C1 segment of cervical spinal cord (tissue), 14 donors: ENCODE results near the gene SOX8.

Experiments
- DNase-seq, 14 donors: peaks; one replicate each; lab custom pipeline; 2025; lab: John Stamatoyannopoulos, UW

The SOX8 gene

DNA sequence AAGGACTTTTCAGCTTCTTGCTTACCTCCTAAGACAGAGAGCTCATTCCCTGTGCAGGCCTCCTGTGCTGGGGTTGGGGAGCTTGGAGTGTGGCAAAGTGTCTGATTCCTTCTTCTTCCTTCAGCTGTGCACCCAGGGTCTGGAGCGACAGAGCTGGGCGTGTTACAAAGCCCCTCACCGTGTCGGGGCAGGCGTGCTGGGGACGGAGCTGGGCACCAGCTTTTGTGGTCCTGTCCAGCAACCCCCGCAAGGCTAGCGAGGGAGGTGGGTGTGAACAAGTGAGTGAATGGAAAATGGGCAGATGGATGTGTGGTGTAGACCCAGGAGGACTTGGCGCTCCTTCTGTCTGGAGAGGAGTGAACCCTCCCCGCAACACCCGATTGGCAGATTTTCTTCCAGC, 23.7 kb downstream of the SOX8 start:
- DNase-seq, result no peak

DNA sequence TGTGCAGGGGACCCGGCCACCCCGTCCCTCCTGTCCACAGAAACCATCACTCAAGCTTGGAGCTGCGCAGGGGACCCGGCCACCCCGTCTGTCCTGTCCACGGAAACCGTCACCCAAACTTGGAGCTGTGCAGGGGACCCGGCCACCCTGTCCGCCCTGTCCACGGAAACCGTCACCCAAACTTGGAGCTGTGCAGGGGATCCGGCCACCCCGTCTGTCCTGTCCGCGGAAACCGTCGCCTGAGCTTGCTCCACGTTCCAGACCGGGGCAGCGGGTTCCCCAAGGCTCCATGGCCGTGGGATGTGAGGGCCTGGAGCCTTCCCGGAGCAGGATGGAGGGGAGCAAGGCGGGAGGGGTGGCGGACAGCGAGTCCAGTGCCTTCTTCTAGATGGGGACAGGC, 25.2 kb downstream of the SOX8 start:
- DNase-seq, result no peak

DNA sequence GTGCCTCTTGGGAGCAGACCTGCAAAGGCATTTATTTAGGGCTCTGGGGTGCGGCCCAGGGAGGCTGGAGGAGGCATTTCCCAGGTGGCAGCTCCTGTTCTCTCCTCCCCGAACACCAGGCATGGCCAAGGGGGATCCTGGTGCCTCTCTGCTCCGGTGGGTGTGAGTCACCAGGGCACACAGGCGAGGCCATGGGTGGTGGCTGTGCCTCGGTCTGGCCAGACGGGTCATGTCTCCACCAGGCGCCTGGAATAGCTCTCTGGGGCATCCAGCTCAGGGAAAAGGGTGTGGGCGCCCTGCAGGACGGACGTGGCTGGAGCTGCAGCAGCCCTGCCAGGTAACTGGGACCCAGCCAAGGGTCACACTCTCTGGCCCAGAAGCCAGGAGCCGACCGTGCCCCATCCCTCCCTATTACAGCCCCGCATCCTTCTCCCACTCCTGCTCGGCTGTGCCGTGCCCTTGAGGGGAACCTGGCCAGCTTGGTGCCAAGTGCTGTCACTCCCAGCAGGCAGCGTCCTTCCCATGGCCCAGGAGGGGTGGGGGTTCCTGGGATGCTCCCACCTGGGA, 25.8 kb downstream of the SOX8 start:
- no peak for DNase-seq

DNA sequence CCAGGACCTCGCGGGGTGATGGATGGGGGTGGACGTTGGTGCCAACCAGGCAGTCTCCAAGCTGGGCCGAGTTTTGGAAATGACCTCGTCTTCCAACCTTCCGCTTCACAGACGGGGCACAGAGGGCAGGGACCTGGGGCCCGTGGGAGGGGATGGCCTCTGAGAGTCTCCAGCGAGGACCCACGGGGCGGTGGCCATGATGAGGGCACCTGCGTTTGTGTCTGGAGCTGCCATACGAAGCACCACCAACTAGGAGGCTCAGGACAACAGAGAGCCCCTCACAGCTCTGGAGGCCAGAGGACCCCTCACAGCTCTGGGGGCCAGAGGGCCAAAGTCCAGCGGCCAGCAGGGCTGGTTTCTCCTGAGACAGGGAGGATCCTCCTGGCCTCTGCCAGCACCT, 26.5 kb downstream of the SOX8 start:
- DNase-seq, result no peak

DNA sequence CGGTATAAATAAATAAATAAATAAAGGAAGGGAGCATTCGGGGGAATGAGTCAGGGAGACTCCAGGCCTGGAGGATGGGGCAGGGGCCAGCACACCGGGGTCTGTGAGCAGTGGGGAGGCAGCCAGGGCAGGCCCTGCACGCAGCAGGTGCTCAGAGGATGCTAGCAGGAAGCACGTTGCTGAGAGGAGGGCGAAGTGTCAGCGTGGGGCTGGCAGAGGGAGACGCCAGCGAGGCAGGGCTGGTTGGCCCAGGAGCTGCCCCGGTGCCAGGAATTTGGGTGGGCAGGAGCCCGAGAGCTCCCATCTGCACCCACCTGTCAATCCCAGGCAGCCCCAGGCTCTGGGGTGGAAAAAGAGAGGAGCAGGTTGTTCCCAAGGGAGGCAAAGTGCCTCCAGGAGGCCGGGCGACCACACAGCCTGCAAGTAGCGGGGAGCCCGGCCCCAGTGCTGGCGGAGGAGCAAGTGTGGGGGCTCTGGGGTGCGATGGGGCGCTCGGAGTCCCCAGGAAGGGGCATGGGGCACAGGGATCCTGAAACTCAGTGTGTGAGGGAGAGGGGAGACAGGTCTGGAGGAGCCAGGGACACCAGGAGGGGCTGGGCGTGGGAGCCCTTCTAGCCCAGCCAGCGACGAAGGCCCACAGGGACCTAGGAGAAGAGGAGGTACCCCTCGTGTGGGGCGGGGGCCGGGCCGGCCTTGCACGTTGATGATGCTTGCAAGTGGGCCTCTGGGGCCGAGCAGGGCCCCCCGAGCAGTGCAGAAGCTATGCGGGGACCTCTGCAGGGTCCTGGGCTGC, 28.0 kb downstream of the SOX8 start:
- DNase-seq, result no peak

DNA sequence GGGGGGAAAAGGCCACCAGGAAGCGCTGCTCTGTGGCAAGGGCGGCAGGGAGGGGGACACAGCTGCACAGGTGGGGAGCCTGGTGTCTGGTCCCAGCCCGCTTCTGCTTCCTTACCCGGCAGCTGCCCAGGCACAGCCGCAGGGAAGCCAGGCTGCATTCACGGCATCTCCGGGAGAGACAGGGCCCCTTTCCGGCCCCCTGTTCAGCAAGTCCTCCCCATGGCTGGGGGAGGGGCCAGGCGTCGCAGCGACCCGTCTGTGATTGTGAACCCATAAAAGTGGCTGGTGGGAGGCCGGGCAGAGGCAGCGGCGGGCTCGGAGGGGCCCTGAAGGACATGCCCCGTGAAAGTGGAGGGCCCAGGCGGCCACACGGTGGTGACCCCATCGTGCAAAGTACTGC, 28.7 kb downstream of the SOX8 start:
- no peak for DNase-seq

DNA sequence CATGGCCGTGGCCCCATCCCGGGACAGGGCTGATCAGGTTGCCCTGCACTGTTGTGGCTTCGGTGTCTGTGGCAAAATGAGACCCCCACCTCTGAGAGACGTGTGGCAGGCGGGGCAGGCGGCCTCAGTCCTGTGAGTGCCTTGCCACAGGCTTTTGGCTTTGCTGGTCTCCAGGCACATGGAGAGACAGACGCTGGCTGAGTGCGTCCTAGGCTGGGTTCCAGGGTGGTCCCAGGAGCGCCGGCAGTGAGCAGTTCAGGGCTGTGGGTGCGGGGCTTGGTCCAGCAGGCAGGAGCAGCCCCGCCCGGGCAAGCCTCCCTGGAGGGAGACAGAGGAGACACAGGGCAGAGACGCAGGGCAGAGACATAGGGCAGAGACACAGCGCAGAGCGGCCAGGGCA, 29.2 kb downstream of the SOX8 start:
- DNase-seq, result no peak

DNA sequence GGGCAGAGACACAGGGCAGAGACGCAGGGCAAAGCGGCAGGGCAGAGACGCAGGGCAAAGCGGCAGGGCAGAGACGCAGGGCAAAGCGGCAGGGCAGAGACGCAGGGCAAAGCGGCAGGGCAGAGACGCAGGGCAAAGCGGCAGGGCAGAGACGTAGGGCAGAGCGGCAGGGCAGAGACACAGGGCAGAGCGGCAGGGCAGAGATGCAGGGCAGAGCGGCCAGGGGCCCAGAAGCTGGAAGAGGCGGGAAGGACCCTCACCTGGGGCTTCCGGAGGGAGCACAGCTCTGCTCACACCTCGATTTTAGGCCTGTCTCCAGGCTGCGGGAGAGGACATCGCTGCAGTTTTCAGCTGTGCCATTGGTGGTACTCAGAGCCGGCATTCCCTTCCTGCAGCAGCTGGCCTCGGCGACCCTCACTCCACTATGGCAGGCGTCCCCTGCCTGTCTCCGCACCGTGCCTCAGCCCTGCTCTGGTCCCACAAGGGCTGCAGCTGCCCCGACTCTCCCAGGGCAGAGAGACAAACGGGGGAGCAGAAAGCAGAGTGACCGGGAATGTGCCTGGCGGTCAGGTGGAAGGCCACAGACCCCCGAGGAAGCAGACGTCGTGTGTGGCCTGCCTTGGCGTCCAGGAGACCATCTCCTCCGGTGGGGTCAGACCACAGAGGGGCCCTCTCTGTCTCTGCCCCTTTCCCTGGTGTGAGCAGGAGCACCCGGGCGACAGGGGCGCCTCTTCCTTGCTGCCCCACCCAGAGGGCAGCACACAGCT, 29.9 kb downstream of the SOX8 start:
- no peak for DNase-seq

DNA sequence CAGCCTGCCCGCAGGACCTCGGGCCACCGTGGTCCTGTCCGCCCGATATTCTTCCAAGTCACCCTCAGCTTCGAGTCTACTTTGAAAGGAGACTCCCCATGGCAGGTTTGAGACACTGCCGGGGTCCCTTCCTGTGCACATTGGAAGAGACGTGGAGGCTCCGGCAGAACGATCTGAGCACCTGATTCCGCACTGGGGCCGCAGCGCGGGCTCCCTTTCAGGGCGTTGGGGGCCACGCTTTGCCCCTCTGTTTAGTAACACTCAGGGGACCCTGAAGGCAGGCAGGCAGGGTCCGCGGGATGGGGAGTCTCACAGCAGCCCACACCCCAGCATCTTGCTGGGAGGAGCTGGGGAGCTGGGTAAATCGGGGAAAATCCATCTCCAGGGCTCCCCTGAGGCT, 30.6 kb downstream of the SOX8 start:
- no peak for DNase-seq

DNA sequence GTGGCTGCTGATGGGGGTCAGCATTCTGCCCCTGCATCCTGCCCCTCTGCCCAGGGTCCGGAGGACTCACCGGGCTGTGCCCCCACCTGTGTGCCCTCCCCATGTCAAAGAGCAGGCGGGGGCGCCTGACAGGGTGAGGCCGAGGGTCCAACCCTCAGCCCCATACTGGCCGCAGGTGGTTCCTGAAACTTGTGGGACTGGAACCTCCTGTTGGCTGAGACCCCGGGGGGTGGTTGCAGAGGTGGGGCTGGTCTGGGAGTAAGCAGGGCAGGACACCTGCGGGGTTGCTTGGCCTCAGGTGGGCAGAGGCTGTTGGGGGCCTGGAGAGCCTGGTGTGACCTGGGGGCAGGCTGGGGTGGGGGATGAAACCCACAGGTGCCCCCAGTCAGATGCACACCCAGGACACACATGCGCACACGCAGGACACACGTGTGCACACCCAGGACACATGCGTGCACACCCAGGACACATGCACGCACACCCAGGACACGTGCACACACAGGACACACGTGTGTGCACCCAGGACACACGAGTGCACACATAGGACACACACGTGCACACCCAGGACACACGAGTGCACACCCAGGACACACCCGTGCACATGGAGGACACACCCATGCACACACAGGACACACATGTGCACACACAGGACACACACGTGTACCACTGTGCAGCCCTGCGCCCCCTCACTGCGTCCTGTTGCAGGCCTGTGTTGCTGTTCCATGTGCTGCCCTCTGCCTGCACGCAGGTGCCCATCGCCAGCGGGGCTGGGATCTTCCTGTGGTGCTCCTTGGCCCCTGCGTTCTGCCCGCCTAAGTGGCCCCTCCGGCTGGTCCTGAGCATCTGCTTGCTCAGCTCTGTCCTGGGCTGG, 31.4 kb downstream of the SOX8 start:
- DNase-seq, result no peak

DNA sequence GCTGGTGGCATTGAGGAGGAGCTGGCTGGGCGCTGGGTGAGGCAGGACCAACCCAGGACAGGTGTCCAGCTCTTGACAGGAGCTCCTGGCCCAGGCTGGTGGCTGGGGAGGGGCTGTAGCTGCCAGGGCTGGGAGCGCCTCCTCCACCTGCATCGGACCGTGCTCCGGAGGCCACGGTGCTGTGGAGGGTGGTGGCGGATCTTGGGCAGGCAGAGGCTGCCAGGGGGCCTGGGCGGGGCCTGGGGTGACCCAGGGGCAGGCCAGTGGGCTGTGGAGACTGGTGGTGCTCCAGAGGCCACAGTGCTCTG, 32.0 kb downstream of the SOX8 start:
- no peak for DNase-seq

DNA sequence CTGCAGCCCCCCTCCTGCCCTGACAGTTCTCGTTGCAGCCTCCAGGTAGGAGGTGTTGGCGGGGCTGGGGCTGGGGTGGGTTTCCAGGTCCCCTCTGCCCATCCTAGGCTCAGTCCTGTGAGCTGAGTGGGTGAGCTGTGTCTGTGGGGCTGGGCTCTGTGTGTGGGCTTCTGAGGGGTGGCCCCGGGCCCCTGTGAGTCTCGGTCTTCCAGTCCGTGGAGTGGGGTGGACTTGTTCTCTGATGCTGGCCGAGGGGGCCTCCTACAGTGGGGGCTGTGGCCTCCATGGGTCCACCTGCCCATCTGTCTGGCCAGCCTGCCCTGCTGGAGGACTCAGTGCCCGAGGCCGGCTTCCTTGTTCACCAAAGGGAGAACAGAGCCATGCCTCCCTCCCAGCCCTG, 32.7 kb downstream of the SOX8 start:
- no peak for DNase-seq

DNA sequence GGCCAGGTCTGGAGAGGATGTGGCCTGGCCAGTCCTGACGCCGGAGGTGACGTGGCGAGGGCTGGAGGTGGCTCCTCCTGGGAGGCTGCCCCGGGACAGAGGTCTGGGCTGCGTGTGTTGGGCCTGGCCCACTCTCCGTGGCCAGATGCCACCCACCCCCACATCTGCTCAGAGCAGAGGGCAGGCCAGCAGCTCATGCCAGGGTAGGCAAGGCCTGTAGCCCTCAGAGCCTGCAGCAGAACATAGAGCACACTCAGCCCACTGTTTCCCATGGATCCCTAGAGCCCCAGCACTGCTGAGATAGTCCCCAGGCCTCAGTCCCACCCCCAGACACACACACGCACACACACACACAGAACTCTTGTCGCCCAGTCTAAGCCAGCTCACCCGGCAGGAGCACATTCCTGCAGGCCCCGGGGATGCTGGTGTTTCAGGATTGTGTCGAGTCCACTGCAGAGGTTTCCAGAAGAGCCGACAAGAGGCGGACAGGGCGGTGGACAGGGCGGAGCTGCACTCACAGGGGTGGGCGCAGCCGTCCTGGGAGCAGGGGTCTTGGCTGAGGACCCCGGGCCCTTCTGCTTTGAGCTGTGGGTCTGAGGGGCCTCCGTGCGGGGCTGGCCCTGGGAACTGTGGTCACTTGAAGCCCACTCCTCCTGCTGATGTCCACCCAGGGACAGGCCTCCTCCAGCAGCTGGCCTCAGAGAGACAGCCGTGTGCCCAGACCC, 33.4 kb downstream of the SOX8 start:
- DNase-seq, result no peak

DNA sequence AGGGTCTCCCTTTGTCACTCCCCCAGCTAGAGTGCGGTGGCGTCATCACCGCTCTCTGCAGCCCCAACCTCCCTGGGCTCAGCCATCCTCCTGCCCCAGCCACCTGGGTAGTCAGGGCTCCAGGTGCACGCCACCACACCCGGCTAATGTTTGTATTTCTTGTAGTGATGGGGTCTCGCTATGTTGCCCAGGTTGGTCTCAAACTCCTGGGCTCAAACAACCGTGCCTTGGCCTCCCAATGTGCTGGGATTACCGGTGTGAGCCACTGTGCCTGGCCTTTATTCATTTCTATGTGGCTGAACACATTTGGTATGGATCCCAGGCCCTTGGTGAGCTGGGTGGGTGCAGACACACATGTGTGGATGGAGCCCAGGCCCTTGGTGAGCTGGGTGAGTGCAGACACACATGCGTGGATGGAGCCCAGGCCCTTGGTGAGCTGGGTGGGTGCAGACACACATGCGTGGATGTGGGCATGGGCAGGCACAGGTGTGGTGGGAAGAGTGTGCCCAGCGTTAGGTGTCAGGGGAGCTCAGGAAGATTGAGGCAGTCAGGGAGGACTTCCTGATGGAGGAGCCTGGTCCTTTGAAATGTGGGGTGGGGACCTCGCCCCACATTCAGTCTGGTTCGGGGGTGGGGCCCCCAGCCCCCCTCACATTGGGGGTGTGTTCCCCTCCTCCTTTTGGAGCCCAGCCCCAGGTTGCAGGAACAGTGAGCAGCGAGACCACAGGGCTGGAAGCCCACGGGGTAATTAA, 37.1 kb downstream of the SOX8 start:
- DNase-seq, result no peak

DNA sequence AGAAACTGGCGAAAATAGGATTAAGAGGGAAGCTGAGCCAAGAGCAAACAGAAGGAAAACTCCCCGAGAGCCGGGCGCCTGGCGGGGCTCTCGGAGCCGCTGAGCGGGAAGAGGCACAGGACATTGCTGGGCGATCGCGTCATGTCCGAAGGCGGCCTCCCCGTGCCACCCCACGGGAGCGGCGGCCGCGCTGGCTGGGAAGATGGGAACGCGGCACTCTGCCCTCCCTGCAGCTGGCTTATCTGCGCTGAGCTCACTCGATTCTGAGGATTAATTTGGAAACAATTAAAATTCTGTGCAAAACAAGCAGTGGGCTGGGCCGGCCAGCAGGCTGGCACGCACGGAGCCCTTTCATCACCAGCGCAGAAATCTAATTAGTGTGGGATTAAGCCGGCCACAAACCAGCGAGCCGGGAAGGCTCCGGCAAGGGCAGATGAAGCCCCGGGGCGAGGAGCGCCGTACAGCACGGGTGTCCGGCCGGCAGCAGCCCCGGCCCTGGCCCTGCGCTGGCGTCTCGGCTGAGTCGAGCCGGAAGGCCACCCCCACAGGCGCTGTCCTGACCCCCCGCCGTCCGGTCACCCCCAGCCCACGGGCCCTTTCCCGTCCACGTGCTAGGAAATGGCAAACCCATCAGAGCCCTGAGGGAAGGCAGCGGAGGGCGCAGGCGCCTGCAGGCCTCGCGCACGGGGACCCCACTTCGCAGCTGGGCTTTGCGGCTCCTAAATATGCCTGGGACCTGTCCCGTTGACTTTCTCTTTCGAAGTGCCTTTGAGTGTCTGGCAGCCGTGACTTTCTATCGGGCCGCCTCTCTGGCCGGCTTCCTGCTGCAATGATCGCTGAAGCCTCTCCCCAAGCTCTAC, 37.9 kb downstream of the SOX8 start:
- DNase-seq, result peak in 10 of 14 donors; percentile 8 to 84 (median 38)

DNA sequence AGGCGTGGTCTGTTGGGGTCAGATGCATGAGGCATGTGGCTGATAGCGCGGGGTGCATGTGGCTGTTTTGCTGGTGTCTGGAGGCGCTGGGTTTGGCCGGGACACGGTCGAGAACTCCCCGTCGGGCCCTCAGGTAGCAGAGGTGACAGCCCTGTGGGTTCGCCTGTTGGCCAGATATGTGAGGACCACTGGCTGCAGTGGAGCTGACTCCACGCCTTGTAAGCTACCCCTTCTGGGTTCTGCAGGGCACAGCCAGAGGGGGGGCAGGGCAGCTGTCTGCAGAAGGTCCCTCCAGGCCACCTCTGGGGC, 38.5 kb downstream of the SOX8 start:
- DNase-seq, result no peak

DNA sequence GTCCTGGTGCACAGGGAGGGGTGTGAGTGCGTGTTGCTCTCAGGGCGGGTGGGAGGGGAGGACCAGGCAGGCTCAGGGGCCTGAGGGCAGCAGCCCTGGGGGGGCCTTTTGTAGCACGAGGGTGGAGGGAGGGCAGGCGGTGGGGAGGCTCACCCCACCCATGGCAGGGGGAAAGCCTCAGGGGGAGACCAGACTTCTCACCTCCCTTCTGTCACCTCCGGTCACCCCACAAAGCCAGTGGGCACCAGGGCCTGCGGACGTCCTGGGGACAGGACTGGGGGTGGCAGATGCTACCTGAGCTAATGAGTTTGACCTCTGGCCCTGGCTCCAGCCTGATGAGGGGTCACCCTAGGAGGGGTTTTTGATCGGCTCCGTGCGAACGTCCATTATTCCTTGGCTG, 39.0 kb downstream of the SOX8 start:
- DNase-seq, result no peak

DNA sequence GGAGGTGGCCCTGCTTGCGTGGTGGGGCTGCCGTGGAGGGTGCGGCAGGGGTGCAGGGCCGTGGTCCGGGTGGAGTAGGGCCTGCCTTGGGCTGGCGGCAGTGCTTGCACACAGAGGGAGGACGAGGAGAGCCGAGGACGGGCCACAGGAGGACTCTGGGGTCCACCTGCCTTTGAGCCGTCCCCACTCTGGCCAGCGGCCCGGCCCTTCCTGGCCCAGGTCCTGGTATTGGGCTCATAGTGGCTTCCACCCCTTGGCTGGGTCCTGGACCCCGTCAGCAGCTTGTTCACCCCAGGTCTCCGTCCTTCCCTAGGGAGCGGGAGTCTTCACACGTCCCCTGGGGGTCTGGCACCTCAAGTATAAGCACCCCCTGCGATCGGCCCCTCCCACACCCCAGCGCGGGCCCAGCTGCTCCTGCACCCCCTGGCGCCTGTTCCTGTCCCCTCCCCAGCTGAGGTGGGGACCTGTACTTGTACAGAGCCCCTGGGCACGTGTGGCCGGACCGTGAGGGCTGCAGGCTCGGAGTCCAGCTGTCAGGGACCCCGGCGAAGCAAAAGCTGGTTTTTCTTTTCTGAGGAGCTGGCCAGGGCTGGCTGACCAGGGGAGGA, 40.1 kb downstream of the SOX8 start:
- no peak for DNase-seq

DNA sequence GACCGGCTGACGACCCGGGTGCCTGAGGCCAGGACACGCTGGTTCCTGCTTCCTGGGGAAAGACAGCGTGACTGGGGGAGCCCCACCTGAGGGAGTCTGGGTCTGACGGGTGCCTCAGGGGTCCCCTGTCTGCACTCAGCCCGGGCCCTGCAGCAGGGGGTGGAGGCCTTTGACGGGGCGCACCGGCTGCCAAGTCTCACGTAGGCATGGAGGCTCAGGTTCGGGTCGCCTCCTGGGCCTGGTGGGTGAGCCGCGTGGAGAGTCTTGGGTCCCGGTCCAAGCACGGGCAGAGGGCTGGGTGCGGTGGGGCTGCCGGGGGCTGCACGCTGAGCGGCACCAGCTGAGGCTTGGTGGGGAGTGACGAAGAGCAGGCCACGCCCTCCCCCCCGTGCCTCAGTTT, 40.9 kb downstream of the SOX8 start:
- no peak for DNase-seq

DNA sequence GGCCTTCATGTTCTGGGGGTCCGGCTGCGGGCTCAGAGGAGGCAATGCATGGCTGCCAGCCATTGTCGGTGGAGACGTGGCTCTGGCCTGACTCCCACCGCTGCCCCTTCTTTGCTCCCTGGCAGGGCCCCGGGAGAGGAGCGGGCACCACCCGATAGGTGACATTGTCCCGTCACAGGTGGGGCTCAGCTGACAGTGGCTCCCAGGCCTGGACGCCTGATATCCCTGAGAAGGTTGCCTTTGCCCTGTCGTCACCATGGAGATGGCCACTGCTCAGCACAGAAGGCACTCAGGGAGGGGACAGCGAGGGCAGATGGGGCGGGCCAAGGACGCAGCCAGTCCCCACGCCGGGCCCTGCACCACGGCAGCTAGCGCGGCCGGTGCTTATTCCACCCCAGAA, 42.6 kb downstream of the SOX8 start:
- no peak for DNase-seq
